Peyer's patch (tissue), 4 donors: ENCODE data around the gene THAP11. TPM values are rescaled to one million over a fixed set of nuclear protein-coding genes. Genes with fewer than 3 reads are reported as not detected.

ENCODE experiments used
- DNase-seq, 3 donors: peaks; one replicate each; pipeline ENCODE4 v3.0.0-alpha.2; 2017 to 2019
- H3K27ac ChIP-seq, 4 donors: fragments of 200-600 bp; sonication (generic); one replicate each; pipeline ENCODE4 v1.5.1; 2016 to 2019
- H3K27me3 ChIP-seq, 2 donors: fragments of 200-600 bp; sonication (generic); one replicate each; pipeline ENCODE4 v1.5.1; 2019
- H3K36me3 ChIP-seq, 3 donors: fragments of 200-600 bp; sonication (generic); one replicate each; pipeline ENCODE4 v1.5.1; 2016 to 2019
- H3K4me1 ChIP-seq, 4 donors: fragments of 200-600 bp; sonication (generic); one replicate each; pipeline ENCODE4 v1.5.1; 2016 to 2019
- H3K4me3 ChIP-seq, 4 donors: fragments of 200-600 bp; sonication (generic); 1 replicate in 3 of 4; 2 replicates in 1 of 4; pipeline ENCODE4 v1.5.1; 2016 to 2019; ENCODE audit warnings: mild to moderate bottlenecking in 1 of 4
- H3K9me3 ChIP-seq, 4 donors: fragments of 200-600 bp; sonication (generic); one replicate each; pipeline ENCODE4 v1.5.1; 2016 to 2019; ENCODE audit warnings: mild to moderate bottlenecking in 1 of 4
- POLR2A ChIP-seq, 2 donors: fragments of 450-650 bp; IDR thresholded peaks; one replicate each; pipeline ENCODE4 v1.5.1; 2017; ENCODE audit warnings: antibody characterized with exemption in 2 of 2, mild to moderate bottlenecking in 2 of 2, moderate library complexity in 2 of 2
- total RNA-seq, 4 donors: library from RNA; depleted of rRNA; stranded (reverse); fragments of >200 nt; gene quantifications; one replicate each; pipeline ENCODE4 v1.1.0, GENCODE V29; 2016
- TF ChIP-seq, protein P1 (sequence below), 6 experiments: fragments of 450-650 bp in 4 of 6; fragments of 200-600 bp in 2 of 6; sonication (generic) in 1 of 6; IDR thresholded peaks; one replicate each; pipeline ENCODE4 v1.5.1; 2017 to 2019; ENCODE audit warnings: antibody characterized with exemption in 6 of 6, mild to moderate bottlenecking in 3 of 6, moderate library complexity in 1 of 6

The THAP11 gene
- total RNA-seq, 4 donors from 2014 or later = 23.9 to 38.2 (median 31.7) TPM

- Histone ChIP-seq H3K36me3 (no peaks in the 10 kb centered on the region), H3K27me3 (no peaks in the 10 kb centered on the region), H3K4me1 (peaks cover 0 to 50% (median 41%) of the 10 kb centered on the region in 4 donors), H3K27ac (peak overlapping the region; percentile 71 to 96 (median 90)), H3K9me3 (no peaks in the 10 kb centered on the region), H3K4me3 (peak overlapping the region; percentile 87 to 94 (median 90))
- DNase-seq = no peak
- TF ChIP-seq, protein P1, sequence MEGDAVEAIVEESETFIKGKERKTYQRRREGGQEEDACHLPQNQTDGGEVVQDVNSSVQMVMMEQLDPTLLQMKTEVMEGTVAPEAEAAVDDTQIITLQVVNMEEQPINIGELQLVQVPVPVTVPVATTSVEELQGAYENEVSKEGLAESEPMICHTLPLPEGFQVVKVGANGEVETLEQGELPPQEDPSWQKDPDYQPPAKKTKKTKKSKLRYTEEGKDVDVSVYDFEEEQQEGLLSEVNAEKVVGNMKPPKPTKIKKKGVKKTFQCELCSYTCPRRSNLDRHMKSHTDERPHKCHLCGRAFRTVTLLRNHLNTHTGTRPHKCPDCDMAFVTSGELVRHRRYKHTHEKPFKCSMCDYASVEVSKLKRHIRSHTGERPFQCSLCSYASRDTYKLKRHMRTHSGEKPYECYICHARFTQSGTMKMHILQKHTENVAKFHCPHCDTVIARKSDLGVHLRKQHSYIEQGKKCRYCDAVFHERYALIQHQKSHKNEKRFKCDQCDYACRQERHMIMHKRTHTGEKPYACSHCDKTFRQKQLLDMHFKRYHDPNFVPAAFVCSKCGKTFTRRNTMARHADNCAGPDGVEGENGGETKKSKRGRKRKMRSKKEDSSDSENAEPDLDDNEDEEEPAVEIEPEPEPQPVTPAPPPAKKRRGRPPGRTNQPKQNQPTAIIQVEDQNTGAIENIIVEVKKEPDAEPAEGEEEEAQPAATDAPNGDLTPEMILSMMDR (IDR thresholded peaks at IDR 0.05) = no peak
- TF ChIP-seq POLR2A (IDR thresholded peaks at IDR 0.05) = no peak
Observed at GRCh38 chr16:67845291-67846062, 3.4 kb downstream of the THAP11 start.

- Histone ChIP-seq H3K27ac (peak overlapping the region; percentile 71 to 96 (median 90)), H3K27me3 (no peaks in the 10 kb centered on the region), H3K4me1 (peaks cover 0 to 50% (median 41%) of the 10 kb centered on the region in 4 donors), H3K4me3 (peak overlapping the region; percentile 87 to 94 (median 90)), H3K36me3 (no peaks in the 10 kb centered on the region), H3K9me3 (no peaks in the 10 kb centered on the region)
- no peak for DNase-seq
- TF ChIP-seq, protein P1 (IDR thresholded peaks at IDR 0.05) = no peak
- TF ChIP-seq POLR2A (IDR thresholded peaks at IDR 0.05) = no peak
Observed at GRCh38 chr16:67846063-67846319, 3.9 kb downstream of the THAP11 start.

DNA sequence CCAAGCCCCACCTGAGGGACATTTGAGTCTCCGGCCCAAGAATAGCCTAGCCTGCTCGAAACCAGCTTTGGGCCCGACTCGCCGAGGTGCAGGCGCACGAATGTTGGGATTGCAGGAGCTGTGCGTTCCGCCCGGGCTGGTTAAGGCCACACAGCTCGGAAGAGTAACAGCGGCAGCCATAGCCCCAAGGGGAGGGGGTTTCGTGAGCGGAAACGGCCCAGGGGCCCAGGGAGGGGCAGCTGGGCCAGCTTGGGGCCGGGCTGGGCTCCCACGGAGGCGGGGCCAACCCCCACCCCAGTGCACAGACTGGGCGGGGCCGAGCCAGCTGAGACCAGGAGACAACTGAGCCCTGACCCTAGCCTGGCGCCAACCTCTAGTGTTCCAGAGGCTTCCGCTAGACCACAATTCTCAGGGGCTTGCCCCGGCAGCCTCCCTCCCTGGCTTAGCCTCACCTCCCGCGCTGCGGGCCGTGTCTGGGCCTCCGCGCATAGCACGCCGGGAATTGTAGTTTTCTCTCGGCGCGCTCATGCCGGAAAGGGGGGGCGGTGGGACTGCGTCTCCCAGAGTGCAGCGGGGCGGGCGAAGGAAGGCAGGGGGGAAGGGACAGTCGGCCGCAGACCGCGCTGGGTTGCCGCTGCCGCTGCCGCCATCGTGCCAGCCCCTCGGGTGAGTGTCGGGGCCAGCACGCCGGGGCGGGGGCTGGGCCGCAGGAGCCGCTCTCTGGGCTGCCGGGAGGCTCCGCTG is 4.4 kb downstream of the THAP11 start, which contains the start of gene NUTF2:
NUTF2 (plus strand) TSS at position 614 of the 744 bp plus-strand sequence. CDS start 18,198 bp downstream, outside the sequence.
- Histone ChIP-seq H3K9me3 (no peaks in the 10 kb centered on the region), H3K4me1 (peaks cover 0 to 50% (median 41%) of the 10 kb centered on the region in 4 donors), H3K36me3 (no peaks in the 10 kb centered on the region), H3K27ac (peak within 1 kb of the TSS; percentile 71 to 96 (median 90)), H3K4me3 (peak within 1 kb of the TSS; percentile 87 to 94 (median 90)), H3K27me3 (no peaks in the 10 kb centered on the region)
- peak; percentile 94 to 98 (median 97) for DNase-seq
- peak; percentile 37 to 70 for TF ChIP-seq POLR2A (IDR thresholded peaks at IDR 0.05)
- TF ChIP-seq, protein P1 (IDR thresholded peaks at IDR 0.05) = peak in 1 of 6 experiments; percentile 10

DNA sequence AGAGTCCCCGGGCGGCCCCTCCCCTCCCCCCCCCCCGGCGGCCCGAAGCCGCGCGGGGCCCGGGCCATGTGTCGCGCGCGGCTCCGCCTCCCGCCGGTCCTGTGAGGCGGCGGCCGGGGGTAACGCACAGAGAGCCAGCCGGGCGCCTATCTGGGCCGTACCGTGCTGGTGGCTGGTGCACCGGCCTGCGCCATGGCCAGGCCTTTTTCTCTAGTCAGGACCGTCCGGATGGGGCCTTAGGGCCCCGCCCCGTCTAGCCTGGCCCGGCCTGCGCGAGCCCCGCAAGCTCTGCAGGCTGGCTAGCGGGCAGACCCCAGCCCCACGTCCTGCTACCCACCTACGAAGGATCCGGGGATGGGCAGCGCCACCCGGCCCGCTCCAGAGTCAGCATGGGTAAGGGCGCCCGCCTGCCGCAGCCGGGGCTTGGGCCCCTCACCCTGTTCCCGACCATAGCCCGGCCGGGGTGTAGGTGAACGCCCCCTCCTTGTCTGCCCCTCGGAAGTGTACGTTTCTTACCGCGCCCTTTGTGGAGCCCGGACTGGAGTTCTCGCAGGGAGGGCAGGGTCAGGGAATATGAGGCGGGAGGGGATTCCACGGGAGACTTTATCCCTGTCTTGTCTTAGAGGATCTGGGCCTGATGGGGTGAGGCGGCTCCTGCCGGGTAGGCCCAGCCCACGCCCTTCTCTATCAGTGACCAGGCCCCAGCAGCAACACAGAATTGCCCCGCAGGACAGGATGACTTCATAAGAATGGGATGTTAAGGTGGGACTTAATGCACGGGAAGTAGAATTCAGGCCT is 5.1 kb downstream of the THAP11 start, which contains the start of gene CENPT:
CENPT (minus strand) TSS at position 630 of the 798 bp plus-strand sequence. CDS start 13,834 bp downstream, outside the sequence.
- H3K9me3 ChIP-seq = no peaks in the 10 kb centered on the region
- TF ChIP-seq POLR2A (IDR thresholded peaks at IDR 0.05) = no peak
- TF ChIP-seq, protein P1 (IDR thresholded peaks at IDR 0.05) = peak in 1 of 6 experiments; percentile 4
- no peaks in the 10 kb centered on the region for H3K36me3 ChIP-seq
- no peaks in the 10 kb centered on the region for H3K27me3 ChIP-seq
- H3K4me1 ChIP-seq = peaks cover 0 to 50% (median 41%) of the 10 kb centered on the region in 4 donors
- peak within 1 kb of the TSS; percentile 87 to 94 (median 90) for H3K4me3 ChIP-seq
- peak; percentile 66 to 81 (median 67) for DNase-seq
- peak within 1 kb of the TSS; percentile 71 to 96 (median 90) for H3K27ac ChIP-seq

- H3K9me3 ChIP-seq = no peaks in the 10 kb centered on the region
- TF ChIP-seq, protein P1 (IDR thresholded peaks at IDR 0.05) = no peak
- TF ChIP-seq POLR2A (IDR thresholded peaks at IDR 0.05) = no peak
- no peak for DNase-seq
- peak overlapping the region in 2 of 4 donors; percentile 92 to 94 for H3K4me3 ChIP-seq
- H3K27ac ChIP-seq = peak overlapping the region in 1 of 4 donors; percentile 87
- H3K4me1 ChIP-seq = peaks cover 0 to 48% (median 41%) of the 10 kb centered on the region in 4 donors
- no peaks in the 10 kb centered on the region for H3K36me3 ChIP-seq
- H3K27me3 ChIP-seq = no peaks in the 10 kb centered on the region
Observed at GRCh38 chr16:67848118-67848517, 6.0 kb downstream of the THAP11 start.
